ENCODE data around the gene DHRS13.
"Not testable (repeated sequence)": the region's sequence is repeated elsewhere in the genome, so short reads cannot be mapped to it uniquely, and the experiment has no call there.

Gene DHRS13

GRCh38 chr17:28883967-28884702 is 18.7 kb downstream of the DHRS13 start:
- ATAC-seq (no peak), DNase-seq (ENCODE audit: low spot score in 2 of 2) (no peak)
- Mint-ChIP-seq H3K4me3 (no peak overlapping the region), H3K9me3 (no peaks in the 10 kb centered on the region), H3K4me1 (no peaks in the 10 kb centered on the region), H3K27ac (no peak overlapping the region), H3K36me3 (peaks cover 67% of the 10 kb centered on the region)

- no peak overlapping the region for H3K4me3 Mint-ChIP-seq
- DNase-seq (ENCODE audit: low spot score in 2 of 2) (no peak), ATAC-seq (no peak)
- H3K9me3 Mint-ChIP-seq, result no peaks in the 10 kb centered on the region
- H3K4me1 Mint-ChIP-seq, result peaks cover 10% of the 10 kb centered on the region
- H3K27ac Mint-ChIP-seq, result no peak overlapping the region
- H3K36me3 Mint-ChIP-seq, result peaks cover 67% of the 10 kb centered on the region
Observed at GRCh38 chr17:28882154-28882895, 20.6 kb downstream of the DHRS13 start.

GRCh38 chr17:28881533-28882056 is 21.3 kb downstream of the DHRS13 start:
- Mint-ChIP-seq H3K36me3 (peaks cover 61% of the 10 kb centered on the region), H3K4me3 (no peak overlapping the region), H3K4me1 (peaks cover 17% of the 10 kb centered on the region), H3K9me3 (no peaks in the 10 kb centered on the region), H3K27ac (no peak overlapping the region)
- DNase-seq (ENCODE audit: low spot score in 2 of 2) (no peak), ATAC-seq (no peak)

- H3K9me3 Mint-ChIP-seq, result no peaks in the 10 kb centered on the region
- no peak for DNase-seq (ENCODE audit: low spot score in 2 of 2)
- H3K36me3 Mint-ChIP-seq, result peaks cover 56% of the 10 kb centered on the region
- no peak for ATAC-seq
- no peak overlapping the region for H3K4me3 Mint-ChIP-seq
- H3K27ac Mint-ChIP-seq, result peak overlapping the region; percentile 16
- peaks cover 28% of the 10 kb centered on the region for H3K4me1 Mint-ChIP-seq
Observed at GRCh38 chr17:28880572-28880945, 22.3 kb downstream of the DHRS13 start.

- DNase-seq (ENCODE audit: low spot score in 2 of 2) (no peak), ATAC-seq (no peak)
- Mint-ChIP-seq H3K4me3 (no peak overlapping the region), H3K9me3 (no peaks in the 10 kb centered on the region), H3K36me3 (peaks cover 51% of the 10 kb centered on the region), H3K4me1 (peaks cover 32% of the 10 kb centered on the region), H3K27ac (peak overlapping the region; percentile 16)
Observed at GRCh38 chr17:28879886-28880571, 22.9 kb downstream of the DHRS13 start.

- Mint-ChIP-seq H3K27ac (no peak overlapping the region), H3K4me3 (no peak overlapping the region), H3K9me3 (no peaks in the 10 kb centered on the region), H3K36me3 (peaks cover 47% of the 10 kb centered on the region), H3K4me1 (peaks cover 32% of the 10 kb centered on the region)
- no peak for ATAC-seq
- no peak for DNase-seq (ENCODE audit: low spot score in 2 of 2)
Observed at GRCh38 chr17:28878981-28879380, 23.9 kb downstream of the DHRS13 start.

GRCh38 chr17:28878158-28878910 is 24.5 kb downstream of the DHRS13 start:
- H3K4me3 Mint-ChIP-seq, result no peak overlapping the region
- peaks cover 46% of the 10 kb centered on the region for H3K36me3 Mint-ChIP-seq
- peaks cover 32% of the 10 kb centered on the region for H3K4me1 Mint-ChIP-seq
- ATAC-seq, result peak; percentile 41
- DNase-seq (ENCODE audit: low spot score in 2 of 2), result no peak
- H3K27ac Mint-ChIP-seq, result peak overlapping the region; percentile 64
- no peaks in the 10 kb centered on the region for H3K9me3 Mint-ChIP-seq

- not testable (repeated sequence) for H3K4me3 Mint-ChIP-seq; H3K27ac Mint-ChIP-seq; ATAC-seq; H3K9me3 Mint-ChIP-seq; DNase-seq (ENCODE audit: low spot score in 2 of 2)
- Mint-ChIP-seq H3K4me1 (peaks cover 32% of the 10 kb centered on the region), H3K36me3 (peaks cover 35% of the 10 kb centered on the region)
Observed at GRCh38 chr17:28877150-28877711, 25.6 kb downstream of the DHRS13 start.

- H3K4me1 Mint-ChIP-seq, result peaks cover 36% of the 10 kb centered on the region
- DNase-seq (ENCODE audit: low spot score in 2 of 2), result peak in 1 of 2 donors; percentile 58
- no peak overlapping the region for H3K4me3 Mint-ChIP-seq
- H3K36me3 Mint-ChIP-seq, result peaks cover 23% of the 10 kb centered on the region
- peak; percentile 83 for ATAC-seq
- no peak overlapping the region for H3K27ac Mint-ChIP-seq
- no peaks in the 10 kb centered on the region for H3K9me3 Mint-ChIP-seq
Observed at GRCh38 chr17:28875848-28876550, 26.9 kb downstream of the DHRS13 start.

- H3K36me3 Mint-ChIP-seq, result peaks cover 12% of the 10 kb centered on the region
- no peak for ATAC-seq
- no peak for DNase-seq (ENCODE audit: low spot score in 2 of 2)
- no peaks in the 10 kb centered on the region for H3K9me3 Mint-ChIP-seq
- peaks cover 39% of the 10 kb centered on the region for H3K4me1 Mint-ChIP-seq
- H3K4me3 Mint-ChIP-seq, result no peak overlapping the region
- H3K27ac Mint-ChIP-seq, result no peak overlapping the region
Observed at GRCh38 chr17:28874750-28875149, 28.1 kb downstream of the DHRS13 start.

GRCh38 chr17:28873839-28874238 is 29.0 kb downstream of the DHRS13 start:
- H3K36me3 Mint-ChIP-seq, result peaks cover 3% of the 10 kb centered on the region
- H3K27ac Mint-ChIP-seq, result no peak overlapping the region

GRCh38 chr17:28871056-28871579 is 31.8 kb downstream of the DHRS13 start:
- peak; percentile 93 for ATAC-seq
- peak in 1 of 2 donors; percentile 76 for DNase-seq (ENCODE audit: low spot score in 2 of 2)
- Mint-ChIP-seq H3K36me3 (no peaks in the 10 kb centered on the region), H3K9me3 (no peaks in the 10 kb centered on the region), H3K27ac (peak overlapping the region; percentile 87), H3K4me1 (peaks cover 18% of the 10 kb centered on the region), H3K4me3 (no peak overlapping the region)

More at GRCh38 chr17:28873839-28874238, 29.0 kb downstream of the DHRS13 start:
- Mint-ChIP-seq H3K4me1 (peaks cover 39% of the 10 kb centered on the region), H3K9me3 (no peaks in the 10 kb centered on the region), H3K4me3 (no peak overlapping the region)
- DNase-seq (ENCODE audit: low spot score in 2 of 2) (no peak), ATAC-seq (no peak)

- peaks cover 6% of the 10 kb centered on the region for H3K36me3 Mint-ChIP-seq
- no peaks in the 10 kb centered on the region for H3K9me3 Mint-ChIP-seq
- H3K4me3 Mint-ChIP-seq, result no peak overlapping the region
- peaks cover 13% of the 10 kb centered on the region for H3K4me1 Mint-ChIP-seq
- peak overlapping the region; percentile 54 for H3K27ac Mint-ChIP-seq
- no peak for DNase-seq (ENCODE audit: low spot score in 2 of 2)
- ATAC-seq, result no peak
Observed at GRCh38 chr17:28867276-28867675, 35.6 kb downstream of the DHRS13 start.

All from stimulated activated effector memory CD8-positive, alpha-beta T cell treated with anti-CD3 and anti-CD28 coated beads, Interleukin-12 subunit alpha, Interleukin-12 subunit beta, amount 100 ng/mL, for 72 hours (primary cell).